Left ventricle myocardium inferior (tissue), 1 donor: ENCODE data around the gene TUBA8. TPM values are rescaled to one million over a fixed set of nuclear protein-coding genes. Genes with fewer than 3 reads are reported as not detected.
A peak's percentile ranks its signal among the peaks of the same experiment; 100 is the strongest.

ENCODE experiments used
- DNase-seq: peaks from one replicate; pipeline ENCODE4 v3.0.0-alpha.2; 2020
- H3K27ac ChIP-seq: fragments of 200-600 bp; replicated peaks from 2 replicates; pipeline ENCODE4 v1.8.0; 2021
- H3K27me3 ChIP-seq: fragments of 200-600 bp; 2 replicates; pipeline ENCODE4 v1.8.0; 2021; ENCODE audit warnings: low read depth
- H3K36me3 ChIP-seq: fragments of 200-600 bp; 2 replicates; pipeline ENCODE4 v1.8.0; 2021
- H3K4me1 ChIP-seq: fragments of 200-600 bp; 2 replicates; pipeline ENCODE4 v1.8.0; 2021
- H3K4me3 ChIP-seq: fragments of 200-600 bp; 2 replicates; pipeline ENCODE4 v1.8.0; 2021; ENCODE audit warnings: mild to moderate bottlenecking, moderate library complexity
- H3K9me3 ChIP-seq: fragments of 200-600 bp; replicated peaks from 2 replicates; pipeline ENCODE4 v1.8.0; 2021
- CTCF ChIP-seq: fragments of 200-600 bp; IDR thresholded peaks from 2 replicates; pipeline ENCODE4 v1.8.0; 2021; ENCODE audit warnings: antibody characterized with exemption, mild to moderate bottlenecking, borderline replicate concordance
- intact Hi-C: fragments of 100-400 bp; cut with micrococcal nuclease; formaldehyde crosslinking; loops from one replicate; pipeline ENCODE4 v1.11.0; 2022
- total RNA-seq: library from RNA; stranded (reverse); fragmentation: NEBNext Ultra II Directional; extraction: Animal tissue kit (Norgen Biotek cat#: 25700); gene quantifications from one replicate; pipeline ENCODE4 v1.2.1, GENCODE V29; 2021
- donor health status: DM: no; HTN: yes; CAD: no; lungs with severe emphysema.

Gene TUBA8
- total RNA-seq, 1 donor from 2014 or later: 253 TPM

DNA sequence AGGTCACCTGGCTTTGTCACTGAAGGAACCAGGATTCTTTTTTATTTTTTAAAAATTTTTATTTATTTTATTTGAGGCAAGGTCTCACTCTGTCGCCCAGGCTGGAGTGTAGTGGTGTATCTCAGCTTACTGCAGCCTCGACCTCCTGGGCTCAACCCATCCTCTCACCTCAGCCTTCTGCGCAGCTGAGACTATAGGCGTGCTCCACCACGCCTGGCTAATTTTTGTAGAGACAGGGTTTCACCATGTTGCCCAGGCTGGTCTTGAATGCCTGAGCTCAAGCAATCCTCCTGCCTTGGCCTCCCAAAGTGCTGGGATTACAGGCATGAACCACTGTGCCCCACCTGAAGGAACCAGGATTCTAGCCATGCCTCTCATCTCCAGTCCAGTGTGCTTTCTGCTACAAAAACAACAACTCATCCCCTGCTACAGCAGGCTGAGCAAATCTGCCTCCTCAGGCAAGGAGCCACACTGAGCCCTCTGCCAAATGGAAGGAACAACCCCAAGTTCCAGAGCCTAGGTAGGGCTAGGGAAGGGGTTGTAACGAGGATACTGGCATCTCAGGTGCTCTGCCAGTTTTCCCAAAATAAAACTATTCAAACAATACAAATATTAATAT, 35.4 kb upstream of the TUBA8 start:
- intact Hi-C loops: no loop called here
- DNase-seq: no peak
- peak overlapping the region; percentile 94 for H3K27ac ChIP-seq

GRCh38 chr22:18075720-18076497, 34.7 kb upstream of the TUBA8 start:
- peak; percentile 89 for TF ChIP-seq CTCF
- peaks cover 18% of the 10 kb centered on the region for H3K36me3 ChIP-seq
- no peak for DNase-seq
- H3K4me1 ChIP-seq: peaks cover 43% of the 10 kb centered on the region
- no peaks in the 10 kb centered on the region for H3K27me3 ChIP-seq
- peak overlapping the region; percentile 94 for H3K27ac ChIP-seq
- intact Hi-C loops: loop anchor here (2.0 kb wide), 1 partner anchor 245 kb away; no protein-coding TSS in a partner anchor
- H3K4me3 ChIP-seq: peak overlapping the region; percentile 97
- no peaks in the 10 kb centered on the region for H3K9me3 ChIP-seq

More for the DNA sequence above, 35.4 kb upstream of the TUBA8 start:
- Histone ChIP-seq H3K36me3 (peaks cover 11% of the 10 kb centered on the region), H3K27me3 (no peaks in the 10 kb centered on the region), H3K9me3 (no peaks in the 10 kb centered on the region), H3K4me3 (no peak overlapping the region), H3K4me1 (peaks cover 43% of the 10 kb centered on the region)
- TF ChIP-seq CTCF: no peak

- DNase-seq: no peak
- intact Hi-C loops: loop anchor here (2.0 kb wide), 1 partner anchor 246 kb away; no protein-coding TSS in a partner anchor
- Histone ChIP-seq H3K4me3 (peak overlapping the region; percentile 97), H3K27ac (peak overlapping the region; percentile 94), H3K9me3 (no peaks in the 10 kb centered on the region), H3K4me1 (peaks cover 52% of the 10 kb centered on the region), H3K27me3 (no peaks in the 10 kb centered on the region), H3K36me3 (peaks cover 30% of the 10 kb centered on the region)
- no peak for TF ChIP-seq CTCF
These were observed 33.4 kb upstream of the TUBA8 start for GRCh38 chr22:18077087-18077638.

- TF ChIP-seq CTCF: no peak
- Histone ChIP-seq H3K4me1 (peaks cover 58% of the 10 kb centered on the region), H3K9me3 (no peaks in the 10 kb centered on the region), H3K4me3 (peak within 1 kb of the TSS; percentile 97), H3K36me3 (peaks cover 36% of the 10 kb centered on the region), H3K27ac (peak within 1 kb of the TSS; percentile 94), H3K27me3 (no peaks in the 10 kb centered on the region)
- DNase-seq: peak; percentile 95
- intact Hi-C loops: loop anchor here (2.0 kb wide), 1 partner anchor 247 kb away; no protein-coding TSS in a partner anchor
These were observed 32.8 kb upstream of the TUBA8 start, which contains the start of gene PEX26 for GRCh38 chr22:18077639-18078328. PEX26 (plus strand) TSS chr22:18077990; CDS start chr22:18078377, 387 bp downstream.
